GM21723 (cell line): ENCODE measurements around the gene TXNL4B.

ENCODE experiments used
- ATAC-seq: cut with Tn5 transposase; IDR thresholded peaks from one replicate; pipeline ENCODE4 v1.9.1; 2021; ENCODE audit warnings: mild to moderate bottlenecking, moderate library complexity; ENCODE audit not compliant: unreplicated experiment

TXNL4B gene

GRCh38 chr16:72042157-72042660, 51.2 kb downstream of the TXNL4B start:
- ATAC-seq, result no peak

DNA sequence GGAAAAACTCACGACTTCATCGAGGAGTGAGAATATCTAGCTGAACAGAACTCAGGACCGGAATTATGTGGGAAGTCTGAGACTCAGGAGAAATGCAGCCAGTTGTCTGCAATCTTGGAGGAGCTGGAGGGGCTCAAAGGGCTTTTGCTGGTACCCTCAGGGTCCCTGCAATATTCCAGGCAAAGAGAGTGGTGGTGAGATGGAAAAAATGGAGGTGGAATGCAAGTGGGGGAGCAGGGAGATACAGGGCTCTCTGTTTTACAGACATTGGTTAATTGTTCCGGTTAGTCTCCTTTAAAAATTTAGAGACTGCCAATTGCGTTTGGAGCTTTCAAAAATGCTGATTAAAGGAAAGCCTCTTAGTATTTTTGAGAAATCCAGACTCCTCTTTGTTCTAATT, 57.3 kb downstream of the TXNL4B start:
- ATAC-seq, result no peak
